ENCODE data around the gene KIAA0930. TPM values are rescaled to one million over a fixed set of nuclear protein-coding genes. Genes with fewer than 3 reads are reported as not detected.

Gene KIAA0930
- total and polyA plus RNA-seq, 2 donors (not counting 1 experiment from before 2014, with no cell fraction given) = 27.0 to 46.8 TPM

DNA sequence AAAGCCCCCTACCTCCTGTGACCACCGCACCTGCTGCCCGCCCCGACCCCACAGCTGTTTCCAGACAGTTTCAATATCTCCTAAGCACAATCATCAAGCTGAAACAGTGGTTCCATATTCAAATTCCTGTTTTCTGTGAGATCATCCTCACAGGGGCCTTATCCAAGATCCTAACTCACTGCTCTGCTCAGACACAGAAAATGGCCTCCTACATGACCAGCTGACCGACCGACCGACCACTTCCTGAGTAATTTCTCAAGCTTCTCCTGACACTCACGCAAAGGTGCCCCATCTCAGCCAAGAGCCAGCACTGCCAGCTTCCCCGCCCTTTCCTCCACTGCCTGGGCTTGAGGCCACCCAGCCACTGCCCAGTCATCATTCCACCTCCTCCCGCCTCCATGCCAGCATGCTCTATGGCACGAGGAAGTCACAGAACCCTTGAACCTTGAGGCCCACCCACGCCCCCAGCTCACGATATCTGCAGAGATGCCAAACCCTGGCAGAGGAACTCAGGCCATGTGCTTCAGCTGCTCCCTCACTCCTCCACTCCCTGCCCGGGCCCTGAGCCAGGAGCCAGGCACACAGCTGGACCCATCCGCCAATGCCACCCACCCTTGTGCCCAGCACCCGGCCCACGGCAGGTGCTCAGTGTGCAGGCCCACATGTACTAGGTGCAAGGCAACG lies 14.0 kb downstream of the KIAA0930 start:
- CTCF ChIA-PET = no interaction called here

More for the DNA sequence above, 14.0 kb downstream of the KIAA0930 start:
- POLR2A ChIA-PET = interaction anchor here (0.6 kb wide), 1 partner anchor 54 kb away, joined by 3 read pairs; no protein-coding TSS in a partner anchor
- no peak overlapping the region for H3K4me2 ChIP-seq (replicated peaks; ENCODE audit: low read depth, low read length, poor library complexity, severe bottlenecking)
- H3K9ac ChIP-seq (ENCODE audit: low read length) = no peak overlapping the region
- TF ChIP-seq, protein P1, sequence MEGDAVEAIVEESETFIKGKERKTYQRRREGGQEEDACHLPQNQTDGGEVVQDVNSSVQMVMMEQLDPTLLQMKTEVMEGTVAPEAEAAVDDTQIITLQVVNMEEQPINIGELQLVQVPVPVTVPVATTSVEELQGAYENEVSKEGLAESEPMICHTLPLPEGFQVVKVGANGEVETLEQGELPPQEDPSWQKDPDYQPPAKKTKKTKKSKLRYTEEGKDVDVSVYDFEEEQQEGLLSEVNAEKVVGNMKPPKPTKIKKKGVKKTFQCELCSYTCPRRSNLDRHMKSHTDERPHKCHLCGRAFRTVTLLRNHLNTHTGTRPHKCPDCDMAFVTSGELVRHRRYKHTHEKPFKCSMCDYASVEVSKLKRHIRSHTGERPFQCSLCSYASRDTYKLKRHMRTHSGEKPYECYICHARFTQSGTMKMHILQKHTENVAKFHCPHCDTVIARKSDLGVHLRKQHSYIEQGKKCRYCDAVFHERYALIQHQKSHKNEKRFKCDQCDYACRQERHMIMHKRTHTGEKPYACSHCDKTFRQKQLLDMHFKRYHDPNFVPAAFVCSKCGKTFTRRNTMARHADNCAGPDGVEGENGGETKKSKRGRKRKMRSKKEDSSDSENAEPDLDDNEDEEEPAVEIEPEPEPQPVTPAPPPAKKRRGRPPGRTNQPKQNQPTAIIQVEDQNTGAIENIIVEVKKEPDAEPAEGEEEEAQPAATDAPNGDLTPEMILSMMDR (IDR thresholded peaks at IDR 0.05) = no peak
- TF ChIP-seq EZH2 (IDR thresholded peaks at IDR 0.05; ENCODE audit: borderline replicate concordance, insufficient read depth, low read depth, low read length, poor library complexity, severe bottlenecking) = no peak
- H3K9me3 ChIP-seq (ENCODE audit: control extremely low read depth in 1 of 3, control insufficient read depth in 2 of 3, insufficient read depth in 1 of 3, low read length in 2 of 3) = no peaks in the 10 kb centered on the region
- Mint-ChIP-seq H3K27ac (peak overlapping the region; percentile 70), H3K9me3 (ENCODE audit: insufficient read depth) (no peaks in the 10 kb centered on the region), H3K4me3 (no peak overlapping the region), H3K27me3 (no peaks in the 10 kb centered on the region), H3K4me1 (peaks cover 51% of the 10 kb centered on the region)
- H3K36me3 ChIP-seq (replicated peaks in 1 of 2; ENCODE audit: control extremely low read depth in 1 of 2, control insufficient read depth in 1 of 2, extremely low read depth in 1 of 2, insufficient read depth in 2 of 2, low read length in 1 of 2) = peaks cover 0 to 7% of the 10 kb centered on the region in 2 experiments
- H2AFZ ChIP-seq (ENCODE audit: insufficient read depth, low read depth, low read length, poor library complexity, severe bottlenecking) = no peak overlapping the region
- no peaks in the 10 kb centered on the region for H3K27me3 ChIP-seq (replicated peaks in 1 of 4; ENCODE audit: control extremely low read depth in 1 of 4, control insufficient read depth in 3 of 4, insufficient read depth in 4 of 4, low read length in 3 of 4)
- H4K20me1 ChIP-seq (ENCODE audit: control insufficient read depth, insufficient read depth, low read length, poor library complexity, severe bottlenecking) = peaks cover 7% of the 10 kb centered on the region
- no peak for DNase-seq
- WGBS (ENCODE audit: insufficient coverage) = 65% methylated on average over 17 of the region's 17 CpGs
- H3K79me2 ChIP-seq (ENCODE audit: control insufficient read depth, insufficient read depth, low read length) = peaks cover 68% of the 10 kb centered on the region
- no peak for ATAC-seq (ENCODE audit: low read depth)
- intact Hi-C loops (cut with micrococcal nuclease) = no loop called here
- H3K4me1 ChIP-seq (ENCODE audit: control insufficient read depth in 2 of 2, insufficient read depth in 2 of 2, low read length in 2 of 2) = peaks cover 10 to 23% of the 10 kb centered on the region in 2 donors
- no peak overlapping the region for H3K27ac ChIP-seq (ENCODE audit: low read length in 2 of 2)
- H3K4me3 ChIP-seq (ENCODE audit: control extremely low read depth in 1 of 5, extremely low read depth in 1 of 5, insufficient read depth in 1 of 5, low read depth in 2 of 5, low read length in 4 of 5) = no peak overlapping the region

Measured in B cell (primary cell).